Measurements from ENCODE around the gene MED9. TPM values are rescaled to one million over a fixed set of nuclear protein-coding genes. Genes with fewer than 3 reads are reported as not detected.
"Not testable (repeated sequence)": the region's sequence is repeated elsewhere in the genome, so short reads cannot be mapped to it uniquely, and the experiment has no call there.

MED9 gene
- total RNA-seq, 2 donors from 2014 or later = 11.3 to 18.2 TPM

DNA sequence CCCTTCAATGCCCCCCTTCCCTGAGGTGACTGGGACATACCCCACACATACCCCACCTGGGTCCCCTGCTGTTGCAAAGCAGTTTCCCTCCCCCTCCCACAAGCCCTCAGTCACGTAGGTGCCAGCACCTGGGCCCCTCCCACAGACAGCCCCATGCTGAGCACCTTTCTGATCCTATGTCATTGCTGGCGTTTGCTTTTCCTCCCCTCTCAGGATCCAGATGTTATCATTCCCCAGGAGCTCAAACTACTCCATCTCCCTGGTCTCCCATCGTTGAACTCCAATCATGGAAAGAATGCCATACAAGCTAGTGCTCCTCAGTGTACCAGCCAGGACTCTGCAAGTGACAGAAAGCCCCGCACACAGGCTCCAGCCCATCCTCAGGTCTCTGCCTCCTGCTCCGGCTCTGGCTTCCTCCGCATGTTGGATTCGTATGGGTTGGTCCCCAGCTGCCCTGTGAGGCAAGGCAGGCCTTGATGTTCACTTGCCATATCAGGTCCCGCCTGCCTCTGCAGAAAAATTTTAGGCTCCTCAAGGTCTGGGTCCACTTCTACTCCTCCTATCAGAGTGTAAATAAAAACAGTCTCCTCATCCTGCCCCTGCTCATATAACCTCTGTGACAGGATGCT, 31.4 kb upstream of the MED9 start:
- H3K4me1 Mint-ChIP-seq (ENCODE audit: low read depth in 2 of 2) = peaks cover 0 to 3% of the 10 kb centered on the region in 2 donors
- no peaks in the 10 kb centered on the region for H3K9me3 Mint-ChIP-seq
- H3K4me3 Mint-ChIP-seq = no peak overlapping the region
- ATAC-seq = no peak
- no peaks in the 10 kb centered on the region for H3K36me3 Mint-ChIP-seq
- H3K27ac Mint-ChIP-seq = peak overlapping the region in 1 of 2 donors; percentile 19
- DNase-seq (ENCODE audit: low spot score) = no peak
- H3K27me3 Mint-ChIP-seq = peaks cover 0 to 15% of the 10 kb centered on the region in 2 donors

DNA sequence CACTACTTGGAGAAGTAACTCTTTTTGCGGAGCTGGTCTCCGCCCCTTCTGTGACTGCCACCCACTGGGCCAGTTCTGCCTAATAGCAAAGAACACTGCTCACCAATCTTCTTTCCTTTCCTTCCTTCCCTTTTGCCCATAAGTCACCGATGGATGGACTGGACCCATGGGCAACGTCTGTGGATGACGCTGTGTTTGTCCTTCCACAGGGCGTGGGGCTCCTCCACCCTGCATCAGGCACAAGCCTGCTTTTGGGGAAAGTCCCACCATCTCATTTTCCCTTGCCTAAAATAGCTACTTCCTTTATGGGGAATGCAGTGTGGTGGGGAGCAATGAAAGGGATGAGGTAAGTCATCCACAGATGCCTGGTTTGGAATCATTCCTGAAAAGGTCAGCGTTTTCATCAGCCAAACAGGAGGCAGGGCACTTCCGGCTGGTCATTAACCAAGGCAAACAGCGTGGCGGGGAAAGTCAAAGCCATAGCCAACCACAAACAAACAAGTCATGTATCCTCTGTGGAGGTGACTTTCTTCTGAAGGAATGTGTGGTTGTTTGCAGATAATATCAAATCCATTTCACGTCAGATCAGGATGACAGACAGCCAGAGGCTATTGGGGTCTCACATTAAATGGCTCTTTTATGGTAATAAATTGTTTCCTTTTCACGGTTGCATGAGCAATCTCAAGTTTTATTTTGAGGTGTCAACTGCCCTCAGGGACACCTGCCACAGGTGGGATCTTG, 30.7 kb upstream of the MED9 start:
- no peaks in the 10 kb centered on the region for H3K36me3 Mint-ChIP-seq
- H3K9me3 Mint-ChIP-seq = no peaks in the 10 kb centered on the region
- no peak for ATAC-seq
- H3K4me1 Mint-ChIP-seq (ENCODE audit: low read depth in 2 of 2) = peaks cover 0 to 3% of the 10 kb centered on the region in 2 donors
- DNase-seq (ENCODE audit: low spot score) = no peak
- peaks cover 0 to 15% of the 10 kb centered on the region in 2 donors for H3K27me3 Mint-ChIP-seq
- no peak overlapping the region for H3K4me3 Mint-ChIP-seq
- H3K27ac Mint-ChIP-seq = peak overlapping the region in 1 of 2 donors; percentile 19

DNA sequence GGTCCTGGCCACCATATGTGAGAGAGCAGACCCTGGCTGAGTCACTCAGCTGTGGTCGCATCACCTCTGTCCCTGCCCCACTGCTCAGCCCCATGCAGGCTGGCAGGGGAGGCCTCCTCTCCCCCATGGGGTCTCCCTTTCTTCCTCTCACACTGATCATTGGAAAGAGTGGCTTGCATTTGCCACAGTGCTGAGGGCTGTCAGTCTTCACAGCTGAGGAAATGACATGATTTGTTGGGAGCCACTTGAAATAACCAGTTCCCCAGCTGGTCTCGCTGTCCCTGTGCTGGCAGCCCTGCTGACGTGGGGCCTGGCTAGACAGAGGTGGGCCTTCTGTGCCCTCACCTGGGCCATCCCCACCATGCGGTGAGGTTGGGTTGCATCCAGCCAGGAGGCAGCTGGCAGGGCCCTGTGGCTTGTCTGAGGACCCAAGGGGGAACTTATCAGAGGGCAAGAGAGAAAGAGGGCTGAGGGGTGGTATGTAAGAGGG, 30.1 kb upstream of the MED9 start:
- peaks cover 0 to 15% of the 10 kb centered on the region in 2 donors for H3K27me3 Mint-ChIP-seq
- H3K4me1 Mint-ChIP-seq (ENCODE audit: low read depth in 2 of 2) = peaks cover 0 to 3% of the 10 kb centered on the region in 2 donors
- peak in 1 of 2 donors; percentile 37 for ATAC-seq
- H3K4me3 Mint-ChIP-seq = no peak overlapping the region
- H3K9me3 Mint-ChIP-seq = no peaks in the 10 kb centered on the region
- no peak for DNase-seq (ENCODE audit: low spot score)
- no peaks in the 10 kb centered on the region for H3K36me3 Mint-ChIP-seq
- no peak overlapping the region for H3K27ac Mint-ChIP-seq

DNA sequence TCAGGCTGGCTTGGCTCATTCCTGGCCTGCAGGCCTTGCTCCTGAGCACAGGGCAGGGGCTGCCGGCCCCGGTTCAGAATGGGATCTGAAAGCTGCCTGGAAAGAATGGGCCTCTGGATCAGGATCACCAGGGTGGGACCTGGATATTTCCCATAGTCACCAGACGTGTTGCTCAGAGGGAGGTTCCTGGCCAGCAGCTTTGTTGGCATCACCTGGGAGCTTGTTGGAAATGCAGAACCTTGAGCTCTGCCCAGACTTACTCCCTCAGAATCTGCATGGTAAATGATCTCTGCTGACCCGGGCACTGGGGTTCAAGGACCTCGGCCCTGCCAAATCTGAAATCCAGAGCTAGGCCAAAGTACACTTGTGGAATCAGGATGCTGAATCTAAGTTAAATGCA, 29.5 kb upstream of the MED9 start:
- Mint-ChIP-seq H3K9me3 (no peaks in the 10 kb centered on the region), H3K36me3 (no peaks in the 10 kb centered on the region), H3K4me3 (no peak overlapping the region), H3K4me1 (ENCODE audit: low read depth in 2 of 2) (peaks cover 0 to 3% of the 10 kb centered on the region in 2 donors), H3K27me3 (peaks cover 0 to 15% of the 10 kb centered on the region in 2 donors), H3K27ac (no peak overlapping the region)
- ATAC-seq (no peak), DNase-seq (ENCODE audit: low spot score) (no peak)

DNA sequence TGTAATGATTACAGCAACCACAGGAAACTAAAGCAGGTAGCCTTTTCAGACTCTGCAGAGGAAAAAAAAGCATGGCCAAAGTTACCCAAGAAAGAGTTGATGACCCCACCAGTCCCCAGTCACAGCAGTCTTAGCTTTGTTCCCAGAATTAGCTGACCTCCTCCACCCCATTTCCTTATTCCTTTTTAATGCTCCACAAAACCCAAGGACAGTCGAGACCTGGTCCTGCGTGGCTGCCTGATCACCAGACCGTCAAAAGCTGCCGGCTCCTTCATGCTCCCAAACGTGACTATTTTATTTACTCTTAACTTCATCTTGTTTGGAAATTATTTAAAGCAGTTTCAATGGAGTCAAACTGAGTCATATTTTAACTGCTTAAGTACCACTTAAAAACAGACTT, 28.7 kb upstream of the MED9 start:
- Mint-ChIP-seq H3K27me3 (peaks cover 0 to 15% of the 10 kb centered on the region in 2 donors), H3K4me3 (no peak overlapping the region), H3K9me3 (no peaks in the 10 kb centered on the region), H3K36me3 (no peaks in the 10 kb centered on the region), H3K4me1 (ENCODE audit: low read depth in 2 of 2) (peaks cover 0 to 3% of the 10 kb centered on the region in 2 donors), H3K27ac (no peak overlapping the region)
- DNase-seq (ENCODE audit: low spot score) = no peak
- ATAC-seq = no peak

DNA sequence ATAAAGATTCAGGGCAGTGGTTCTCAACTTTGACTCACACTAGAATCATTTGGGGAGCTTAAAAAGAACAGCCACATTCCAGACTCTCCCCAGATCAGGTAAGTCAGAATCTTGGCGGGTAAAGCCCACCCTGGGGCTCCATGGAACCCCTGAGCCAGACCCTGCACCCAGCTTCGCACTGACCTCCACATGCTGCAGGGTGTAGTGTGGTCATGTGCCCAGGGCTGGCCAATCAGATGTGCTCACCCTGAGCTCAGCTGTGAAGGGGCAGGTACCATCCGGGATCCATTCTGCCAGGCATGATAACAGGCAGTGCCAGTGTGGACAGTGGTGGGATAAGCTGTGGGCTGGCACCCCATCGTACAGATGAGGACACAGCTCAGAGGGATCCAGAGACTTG, 28.1 kb upstream of the MED9 start:
- Mint-ChIP-seq H3K9me3 (no peaks in the 10 kb centered on the region), H3K27me3 (peaks cover 0 to 15% of the 10 kb centered on the region in 2 donors), H3K27ac (no peak overlapping the region), H3K4me3 (no peak overlapping the region), H3K36me3 (no peaks in the 10 kb centered on the region), H3K4me1 (ENCODE audit: low read depth in 2 of 2) (no peaks in the 10 kb centered on the region)
- ATAC-seq (no peak), DNase-seq (ENCODE audit: low spot score) (no peak)

DNA sequence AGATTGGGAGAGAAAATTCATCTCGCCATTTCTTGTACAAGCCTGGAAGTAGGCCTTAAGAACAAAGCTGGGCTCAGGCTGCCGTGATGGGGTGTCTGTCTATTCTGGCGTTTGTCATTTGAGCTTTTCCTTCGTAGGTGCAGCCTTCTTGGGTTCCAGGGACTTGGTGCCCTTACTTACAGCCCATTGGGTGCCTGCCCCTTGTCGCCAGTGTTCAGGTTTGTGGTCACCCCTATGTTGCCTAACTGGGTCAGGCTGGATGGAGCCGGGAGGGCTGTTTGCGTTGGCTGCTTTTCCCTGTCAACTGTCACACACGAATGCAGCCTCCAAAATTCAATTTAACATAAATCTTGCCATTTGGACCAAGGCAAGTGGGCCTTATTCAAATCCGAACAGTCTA, 23.7 kb upstream of the MED9 start:
- no peak for ATAC-seq
- DNase-seq (ENCODE audit: low spot score) = no peak
- Mint-ChIP-seq H3K9me3 (no peaks in the 10 kb centered on the region), H3K4me1 (ENCODE audit: low read depth in 2 of 2) (no peaks in the 10 kb centered on the region), H3K4me3 (no peak overlapping the region), H3K36me3 (no peaks in the 10 kb centered on the region), H3K27ac (no peak overlapping the region), H3K27me3 (no peaks in the 10 kb centered on the region)

DNA sequence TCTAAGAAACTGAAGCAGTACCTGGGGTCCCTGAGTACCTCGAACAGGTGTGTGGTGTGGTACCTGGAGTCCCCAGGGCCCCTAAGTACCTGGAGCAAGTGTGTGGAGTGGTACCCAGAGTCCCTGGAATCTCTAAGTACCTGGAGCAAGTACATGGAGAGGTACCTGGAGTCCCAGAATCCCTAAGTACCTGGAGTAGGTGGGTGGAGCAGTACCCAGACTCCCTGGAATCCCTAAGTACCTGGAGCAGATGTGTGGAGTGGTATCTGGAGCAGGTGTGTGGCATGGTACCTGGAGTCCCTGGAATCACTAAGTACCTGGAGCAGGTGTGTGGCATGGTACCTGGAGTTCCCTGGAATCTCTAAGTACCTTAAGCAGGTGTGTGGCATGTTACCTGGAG, 22.5 kb upstream of the MED9 start:
- Mint-ChIP-seq H3K27ac (no peak overlapping the region), H3K4me3 (no peak overlapping the region), H3K27me3 (no peaks in the 10 kb centered on the region), H3K36me3 (no peaks in the 10 kb centered on the region), H3K4me1 (ENCODE audit: low read depth in 2 of 2) (no peaks in the 10 kb centered on the region), H3K9me3 (no peaks in the 10 kb centered on the region)
- no peak for ATAC-seq
- no peak for DNase-seq (ENCODE audit: low spot score)

DNA sequence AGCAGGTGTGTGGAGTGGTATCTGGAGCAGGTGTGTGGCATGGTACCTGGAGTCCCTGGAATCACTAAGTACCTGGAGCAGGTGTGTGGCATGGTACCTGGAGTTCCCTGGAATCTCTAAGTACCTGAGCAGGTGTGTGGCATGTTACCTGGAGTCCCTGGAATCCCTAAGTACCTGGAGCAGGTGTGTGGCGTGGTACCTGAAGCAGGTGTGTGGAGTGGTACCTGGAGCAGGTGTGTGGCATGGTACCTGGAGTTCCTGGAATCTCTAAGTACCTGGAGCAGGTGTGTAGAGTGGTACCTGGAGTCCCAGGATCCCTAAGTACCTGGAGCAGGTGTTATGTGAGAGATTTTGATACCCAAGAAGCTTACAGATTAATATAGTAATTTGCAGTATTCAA, 22.1 kb upstream of the MED9 start:
- H3K27ac Mint-ChIP-seq; H3K4me1 Mint-ChIP-seq (ENCODE audit: low read depth in 2 of 2); ATAC-seq; DNase-seq (ENCODE audit: low spot score); H3K36me3 Mint-ChIP-seq; H3K27me3 Mint-ChIP-seq; H3K4me3 Mint-ChIP-seq; H3K9me3 Mint-ChIP-seq: not testable (repeated sequence)

DNA sequence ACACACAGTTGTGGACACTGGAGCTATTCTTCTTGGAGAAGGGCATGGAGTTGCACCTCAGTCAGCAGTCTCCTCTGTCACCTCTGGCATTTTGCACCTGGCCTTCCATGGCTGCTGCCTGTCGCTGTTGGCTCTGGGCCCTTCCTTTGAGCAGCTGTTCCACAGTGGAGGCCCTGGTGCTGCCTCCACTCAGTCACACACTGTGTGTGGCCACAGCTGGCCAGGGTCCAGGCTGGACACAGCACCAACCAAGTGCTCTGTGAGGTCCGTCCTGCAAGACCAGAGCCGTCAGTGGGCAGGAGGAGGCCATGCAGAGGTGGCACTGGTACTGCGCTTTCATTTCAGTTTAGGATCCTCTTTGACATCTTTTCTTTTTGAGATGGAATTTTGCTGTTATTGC, 21.6 kb upstream of the MED9 start:
- Mint-ChIP-seq H3K27ac (no peak overlapping the region), H3K4me1 (ENCODE audit: low read depth in 2 of 2) (peaks cover 0 to 5% of the 10 kb centered on the region in 2 donors), H3K27me3 (no peaks in the 10 kb centered on the region), H3K4me3 (no peak overlapping the region), H3K36me3 (peaks cover 5% of the 10 kb centered on the region), H3K9me3 (peaks cover 4% of the 10 kb centered on the region)
- DNase-seq (ENCODE audit: low spot score) = no peak
- ATAC-seq = no peak

DNA sequence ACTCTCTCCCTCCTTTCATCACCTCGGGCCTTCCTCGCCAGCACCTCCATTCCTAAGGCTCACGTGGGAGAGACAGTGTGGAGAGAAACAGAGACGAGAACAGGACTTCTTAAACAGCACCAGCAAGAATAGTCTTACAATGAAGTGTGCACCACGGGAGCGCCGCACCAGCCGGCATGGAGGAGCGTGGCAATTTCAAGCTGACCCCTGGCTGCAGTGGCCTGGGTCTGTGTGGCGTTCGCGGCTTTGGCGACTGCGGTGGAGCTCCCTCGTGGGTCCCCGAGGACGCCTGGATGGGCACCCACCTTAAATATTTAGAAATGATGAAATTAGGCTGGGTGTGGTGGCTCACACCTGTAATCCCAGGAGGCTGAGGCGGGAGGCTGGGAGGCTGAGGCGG, 20.5 kb upstream of the MED9 start:
- H3K27ac Mint-ChIP-seq = no peak overlapping the region
- no peaks in the 10 kb centered on the region for H3K27me3 Mint-ChIP-seq
- peaks cover 6% of the 10 kb centered on the region for H3K9me3 Mint-ChIP-seq
- H3K4me1 Mint-ChIP-seq (ENCODE audit: low read depth in 2 of 2) = peaks cover 0 to 8% of the 10 kb centered on the region in 2 donors
- H3K36me3 Mint-ChIP-seq = peaks cover 8% of the 10 kb centered on the region
- no peak overlapping the region for H3K4me3 Mint-ChIP-seq
- ATAC-seq (peak in 1 of 2 donors; percentile 24), DNase-seq (ENCODE audit: low spot score) (no peak)

DNA sequence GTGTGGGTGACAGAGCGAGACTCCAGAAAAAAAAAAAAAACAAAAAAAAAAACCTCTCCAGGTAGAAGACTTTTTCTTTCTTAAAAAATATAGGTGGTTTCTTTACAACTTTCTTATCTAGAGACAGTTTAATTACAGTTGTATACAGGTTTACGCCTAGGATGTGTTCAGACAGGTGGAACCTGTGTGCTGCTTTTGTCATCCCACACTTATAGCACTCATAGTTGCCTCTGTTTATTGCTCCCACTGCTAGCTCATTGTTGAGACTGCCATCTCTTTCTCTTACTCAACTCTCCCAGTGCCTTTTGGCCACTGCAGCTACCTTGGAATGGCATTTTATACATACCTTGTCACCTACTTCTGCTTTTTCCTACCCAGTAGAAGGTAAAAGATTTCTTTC, 19.1 kb upstream of the MED9 start:
- Mint-ChIP-seq H3K36me3 (peaks cover 8% of the 10 kb centered on the region), H3K4me3 (no peak overlapping the region), H3K9me3 (peaks cover 6% of the 10 kb centered on the region), H3K27ac (no peak overlapping the region), H3K27me3 (no peaks in the 10 kb centered on the region), H3K4me1 (ENCODE audit: low read depth in 2 of 2) (peaks cover 0 to 8% of the 10 kb centered on the region in 2 donors)
- no peak for DNase-seq (ENCODE audit: low spot score)
- no peak for ATAC-seq

DNA sequence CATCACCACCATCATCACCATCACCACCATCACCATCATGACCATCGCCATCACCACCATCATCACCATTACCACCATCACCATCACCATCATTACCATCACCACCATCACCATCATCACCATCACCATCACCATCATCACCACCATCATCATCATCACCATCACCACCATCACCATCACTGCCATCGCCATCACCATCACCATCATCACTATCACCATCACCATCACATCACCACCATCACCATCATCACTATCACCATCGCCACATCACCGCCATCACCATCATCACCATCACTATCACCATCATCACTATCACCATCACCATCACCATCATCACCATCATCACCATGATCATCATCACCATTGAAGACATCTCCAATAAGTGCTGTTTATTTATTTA, 16.8 kb upstream of the MED9 start:
- DNase-seq (ENCODE audit: low spot score) (no peak), ATAC-seq (no peak)
- Mint-ChIP-seq H3K27me3 (peaks cover 5 to 8% of the 10 kb centered on the region in 2 donors), H3K9me3 (peaks cover 6% of the 10 kb centered on the region), H3K4me3 (no peak overlapping the region), H3K4me1 (ENCODE audit: low read depth in 2 of 2) (peaks cover 0 to 8% of the 10 kb centered on the region in 2 donors), H3K27ac (no peak overlapping the region), H3K36me3 (peaks cover 8% of the 10 kb centered on the region)

DNA sequence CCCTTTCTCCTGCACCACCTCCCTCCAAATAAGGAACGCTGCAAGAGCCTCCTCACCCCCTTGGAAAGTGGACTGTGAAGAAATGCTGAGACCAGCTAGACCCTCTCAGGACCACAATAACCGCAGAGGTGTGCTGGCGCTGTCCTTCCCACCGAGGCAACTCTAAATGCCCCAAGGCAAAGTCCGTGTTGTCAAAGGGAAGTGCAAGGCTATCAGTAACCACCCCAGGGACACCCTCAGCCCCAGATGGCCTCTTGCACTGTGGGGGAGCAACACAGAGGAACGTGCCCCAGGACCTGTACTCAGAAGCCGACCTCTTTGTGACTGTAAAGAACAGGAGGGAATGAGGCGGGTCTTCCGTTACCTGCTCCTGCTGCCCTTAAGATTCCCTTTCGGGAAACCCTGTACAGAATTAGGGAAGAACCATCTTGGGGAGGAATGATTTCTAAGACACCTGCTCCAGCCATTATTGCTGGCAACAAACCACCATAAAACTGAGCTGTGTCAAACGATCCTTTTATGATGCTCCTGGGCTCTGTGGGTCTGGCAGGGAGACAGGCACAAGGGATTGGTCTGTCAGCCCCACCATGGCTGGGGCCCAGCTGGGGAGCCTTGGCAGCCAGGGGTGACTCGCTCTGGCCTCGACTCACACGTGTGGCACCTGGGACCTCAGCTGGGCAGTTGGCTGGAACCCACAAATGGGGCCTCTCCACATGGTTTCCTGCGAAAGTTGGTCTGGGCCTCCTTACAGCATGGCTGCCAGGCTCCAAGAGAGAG, 14.6 kb upstream of the MED9 start:
- H3K27me3 Mint-ChIP-seq = peaks cover 9 to 15% of the 10 kb centered on the region in 2 donors
- H3K4me3 Mint-ChIP-seq = no peak overlapping the region
- ATAC-seq (no peak), DNase-seq (ENCODE audit: low spot score) (no peak)
- H3K36me3 Mint-ChIP-seq = peaks cover 8% of the 10 kb centered on the region
- peaks cover 0 to 8% of the 10 kb centered on the region in 2 donors for H3K4me1 Mint-ChIP-seq (ENCODE audit: low read depth in 2 of 2)
- H3K9me3 Mint-ChIP-seq = peaks cover 6% of the 10 kb centered on the region
- H3K27ac Mint-ChIP-seq = no peak overlapping the region
